Astrocyte (in vitro differentiated cells and primary cell): ENCODE measurements around the gene CTNND2.

Experiments used
- CTCF ChIP-seq: IDR thresholded peaks from 2 replicates; pipeline ENCODE4 v1.5.1; 2011; ENCODE audit warnings: low read depth, mild to moderate bottlenecking, inconsistent platforms, low read length, moderate library complexity; ENCODE audit not compliant: insufficient read depth
- EZH2 ChIP-seq: IDR thresholded peaks from 2 replicates; pipeline ENCODE4 v1.6.1; 2012; ENCODE audit warnings: mild to moderate bottlenecking, low read length, inconsistent platforms; ENCODE audit not compliant: insufficient read depth

- TF ChIP-seq CTCF = no peak
- no peak for TF ChIP-seq EZH2
Measured at GRCh38 chr5:11780641-11781345, 123.5 kb downstream of the CTNND2 start.
